Measurements from ENCODE around the gene TSPAN5. TPM values are rescaled to one million over a fixed set of nuclear protein-coding genes. Genes with fewer than 3 reads are reported as not detected.
"Not testable (repeated sequence)": the region's sequence is repeated elsewhere in the genome, so short reads cannot be mapped to it uniquely, and the experiment has no call there.

The TSPAN5 gene
- total and polyA plus RNA-seq, 9 donors = 12.7 to 23.4 (median 14.7) TPM

DNA sequence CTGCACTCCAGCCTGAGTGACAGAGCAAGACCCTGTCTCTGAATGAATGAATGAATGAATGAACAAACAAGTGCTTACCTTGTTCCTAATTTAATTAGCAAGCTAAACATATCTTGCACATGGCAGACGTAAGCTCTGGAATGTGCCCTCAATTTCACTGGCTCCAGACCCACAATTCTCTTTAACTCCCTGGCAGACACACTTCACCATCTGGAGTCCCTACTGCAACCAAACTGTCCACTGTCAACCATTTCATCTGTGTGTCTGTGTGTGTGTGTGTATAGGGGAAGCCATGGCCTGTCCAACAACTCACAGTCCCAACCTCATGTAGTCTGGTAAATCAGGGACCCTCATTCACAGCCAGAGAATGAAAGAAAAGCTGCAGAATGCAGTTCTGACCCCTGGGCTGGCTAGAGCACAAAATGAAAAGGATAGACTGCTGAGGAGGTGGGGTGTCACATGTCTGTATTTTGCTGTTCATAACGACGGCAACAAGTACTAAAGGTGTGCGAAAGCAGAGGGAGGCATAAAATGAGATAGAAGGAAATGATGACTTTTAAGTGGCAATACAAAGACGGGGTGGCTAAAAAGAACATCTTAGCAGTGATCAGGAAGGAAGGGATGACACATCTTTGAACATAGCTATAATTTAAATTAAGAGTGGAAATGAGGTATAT lies 114.1 kb downstream of the TSPAN5 start:
- H3K36me3 ChIP-seq (ENCODE audit: control insufficient read depth, insufficient read depth, low read length) = no peaks in the 10 kb centered on the region
- no peak overlapping the region for H3K27ac ChIP-seq (ENCODE audit: low read length)
- WGBS (ENCODE audit: insufficient coverage) = 70% methylated on average over 3 of the region's 5 CpGs

GRCh38 chr4:98542011-98542410 lies 116.4 kb downstream of the TSPAN5 start:
- Histone ChIP-seq H3K9me3 (replicated peaks; ENCODE audit: control insufficient read depth, low read depth, low read length) (no peaks in the 10 kb centered on the region), H3K4me3 (ENCODE audit: low read length) (no peak overlapping the region), H3K36me3 (ENCODE audit: control insufficient read depth, insufficient read depth, low read length) (no peaks in the 10 kb centered on the region), H3K27ac (ENCODE audit: low read length) (no peak overlapping the region), H3K4me1 (ENCODE audit: control insufficient read depth, insufficient read depth, low read length) (peaks cover 9% of the 10 kb centered on the region), H3K27me3 (ENCODE audit: control insufficient read depth, insufficient read depth, low read length) (no peaks in the 10 kb centered on the region)
- DNase-seq = no peak
- WGBS (ENCODE audit: insufficient coverage) = no CpG with 5 or more reads among the region's 2 CpGs

More for the DNA sequence above, 114.1 kb downstream of the TSPAN5 start:
- H3K9me3 ChIP-seq (replicated peaks; ENCODE audit: control insufficient read depth, low read depth, low read length) = no peaks in the 10 kb centered on the region
- DNase-seq = no peak
- no peaks in the 10 kb centered on the region for H3K27me3 ChIP-seq (ENCODE audit: control insufficient read depth, insufficient read depth, low read length)
- no peak overlapping the region for H3K4me3 ChIP-seq (ENCODE audit: low read length)
- H3K4me1 ChIP-seq (ENCODE audit: control insufficient read depth, insufficient read depth, low read length) = peaks cover 12% of the 10 kb centered on the region

- no peak for DNase-seq
- no peak overlapping the region for H3K27ac ChIP-seq (ENCODE audit: low read length)
- no peaks in the 10 kb centered on the region for H3K36me3 ChIP-seq (ENCODE audit: control insufficient read depth, insufficient read depth, low read length)
- no peaks in the 10 kb centered on the region for H3K27me3 ChIP-seq (ENCODE audit: control insufficient read depth, insufficient read depth, low read length)
- no peak overlapping the region for H3K4me3 ChIP-seq (ENCODE audit: low read length)
- peaks cover 7% of the 10 kb centered on the region for H3K4me1 ChIP-seq (ENCODE audit: control insufficient read depth, insufficient read depth, low read length)
- no CpG with 5 or more reads among the region's 4 CpGs for WGBS (ENCODE audit: insufficient coverage)
- H3K9me3 ChIP-seq (replicated peaks; ENCODE audit: control insufficient read depth, low read depth, low read length) = no peaks in the 10 kb centered on the region
Observed at GRCh38 chr4:98540803-98541202, 117.6 kb downstream of the TSPAN5 start.

- H3K36me3 ChIP-seq (ENCODE audit: control insufficient read depth, insufficient read depth, low read length) = no peaks in the 10 kb centered on the region
- H3K27ac ChIP-seq (ENCODE audit: low read length) = no peak overlapping the region
- H3K4me1 ChIP-seq (ENCODE audit: control insufficient read depth, insufficient read depth, low read length) = peaks cover 4% of the 10 kb centered on the region
- WGBS (ENCODE audit: insufficient coverage) = 92% methylated on average over 2 of the region's 5 CpGs
- no peak for DNase-seq
- no peaks in the 10 kb centered on the region for H3K9me3 ChIP-seq (replicated peaks; ENCODE audit: control insufficient read depth, low read depth, low read length)
- no peaks in the 10 kb centered on the region for H3K27me3 ChIP-seq (ENCODE audit: control insufficient read depth, insufficient read depth, low read length)
- H3K4me3 ChIP-seq (ENCODE audit: low read length) = no peak overlapping the region
Observed at GRCh38 chr4:98539741-98540140, 118.7 kb downstream of the TSPAN5 start.

GRCh38 chr4:98539299-98539698 lies 119.1 kb downstream of the TSPAN5 start:
- no peaks in the 10 kb centered on the region for H3K36me3 ChIP-seq (ENCODE audit: control insufficient read depth, insufficient read depth, low read length)
- H3K4me1 ChIP-seq (ENCODE audit: control insufficient read depth, insufficient read depth, low read length) = peaks cover 2% of the 10 kb centered on the region
- DNase-seq = no peak
- H3K4me3 ChIP-seq (ENCODE audit: low read length) = no peak overlapping the region
- no peaks in the 10 kb centered on the region for H3K27me3 ChIP-seq (ENCODE audit: control insufficient read depth, insufficient read depth, low read length)
- no CpG with 5 or more reads among the region's 1 CpG for WGBS (ENCODE audit: insufficient coverage)
- H3K27ac ChIP-seq (ENCODE audit: low read length) = no peak overlapping the region
- H3K9me3 ChIP-seq (replicated peaks; ENCODE audit: control insufficient read depth, low read depth, low read length) = no peaks in the 10 kb centered on the region

DNA sequence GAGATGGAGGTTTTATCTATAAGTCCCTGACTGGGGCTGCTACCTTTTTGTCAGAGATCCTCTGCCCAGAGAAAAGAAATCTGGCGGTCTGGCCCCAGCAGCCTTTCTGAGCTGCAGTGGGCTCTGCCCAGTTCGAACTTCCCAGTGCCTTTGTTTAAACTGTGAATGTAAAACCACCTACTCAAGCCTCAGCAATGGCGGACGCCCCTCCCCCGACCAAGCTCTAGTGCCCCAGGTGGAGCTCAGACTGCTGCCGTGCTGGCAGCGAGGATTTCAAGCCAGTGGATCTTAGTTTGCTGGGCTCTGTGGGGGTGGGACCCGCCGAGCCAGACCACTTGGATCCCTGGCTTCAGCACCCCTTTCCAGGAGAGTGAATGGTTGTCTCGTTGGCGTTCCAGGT lies 121.8 kb downstream of the TSPAN5 start:
- DNase-seq = no peak
- no peak overlapping the region for H3K27ac ChIP-seq (ENCODE audit: low read length)

DNA sequence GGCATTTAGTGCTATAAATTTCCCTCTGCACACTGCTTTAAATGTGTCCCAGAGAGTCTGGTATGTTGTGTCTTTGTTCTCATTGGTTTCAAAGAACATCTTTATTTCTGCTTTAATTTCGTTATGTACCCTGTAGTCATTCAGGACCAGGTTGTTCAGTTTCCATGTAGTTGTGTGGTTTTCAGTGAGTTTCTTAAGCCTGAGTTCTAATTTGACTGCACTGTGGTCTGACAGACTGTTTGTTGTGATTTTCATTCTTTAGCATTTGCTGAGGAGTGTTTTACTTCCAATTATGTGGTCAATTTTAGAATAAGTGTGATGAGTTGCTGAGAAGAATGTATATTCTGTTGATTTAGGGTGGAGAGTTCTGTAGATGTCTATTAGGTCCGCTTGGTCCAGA lies 124.3 kb downstream of the TSPAN5 start:
- not testable (repeated sequence) for H3K27me3 ChIP-seq (ENCODE audit: control insufficient read depth, insufficient read depth, low read length); H3K9me3 ChIP-seq (replicated peaks; ENCODE audit: control insufficient read depth, low read depth, low read length); H3K4me1 ChIP-seq (ENCODE audit: control insufficient read depth, insufficient read depth, low read length); H3K4me3 ChIP-seq (ENCODE audit: low read length); DNase-seq; H3K36me3 ChIP-seq (ENCODE audit: control insufficient read depth, insufficient read depth, low read length); H3K27ac ChIP-seq (ENCODE audit: low read length)
- 100% methylated on average over 1 of the region's 2 CpGs for WGBS (ENCODE audit: insufficient coverage)

More for the DNA sequence above, 121.8 kb downstream of the TSPAN5 start:
- Histone ChIP-seq H3K27me3 (ENCODE audit: control insufficient read depth, insufficient read depth, low read length) (no peaks in the 10 kb centered on the region), H3K4me1 (ENCODE audit: control insufficient read depth, insufficient read depth, low read length) (no peaks in the 10 kb centered on the region), H3K4me3 (ENCODE audit: low read length) (no peak overlapping the region), H3K36me3 (ENCODE audit: control insufficient read depth, insufficient read depth, low read length) (no peaks in the 10 kb centered on the region), H3K9me3 (replicated peaks; ENCODE audit: control insufficient read depth, low read depth, low read length) (no peaks in the 10 kb centered on the region)
- 91% methylated on average over 5 of the region's 11 CpGs for WGBS (ENCODE audit: insufficient coverage)

- no peak for DNase-seq
Observed at GRCh38 chr4:98530572-98530971, 127.8 kb downstream of the TSPAN5 start.

GRCh38 chr4:98529970-98530569 lies 128.3 kb downstream of the TSPAN5 start:
- no peak for DNase-seq
- H3K4me3 ChIP-seq (ENCODE audit: low read length) = no peak overlapping the region
- no peak overlapping the region for H3K27ac ChIP-seq (ENCODE audit: low read length)
- H3K4me1 ChIP-seq (ENCODE audit: control insufficient read depth, insufficient read depth, low read length) = no peaks in the 10 kb centered on the region
- no CpG with 5 or more reads among the region's 2 CpGs for WGBS (ENCODE audit: insufficient coverage)
- H3K9me3 ChIP-seq (replicated peaks; ENCODE audit: control insufficient read depth, low read depth, low read length) = no peaks in the 10 kb centered on the region
- no peaks in the 10 kb centered on the region for H3K27me3 ChIP-seq (ENCODE audit: control insufficient read depth, insufficient read depth, low read length)
- H3K36me3 ChIP-seq (ENCODE audit: control insufficient read depth, insufficient read depth, low read length) = no peaks in the 10 kb centered on the region

More at GRCh38 chr4:98530572-98530971, 127.8 kb downstream of the TSPAN5 start:
- Histone ChIP-seq H3K36me3 (ENCODE audit: control insufficient read depth, insufficient read depth, low read length) (no peaks in the 10 kb centered on the region), H3K27me3 (ENCODE audit: control insufficient read depth, insufficient read depth, low read length) (no peaks in the 10 kb centered on the region), H3K4me3 (ENCODE audit: low read length) (no peak overlapping the region), H3K27ac (ENCODE audit: low read length) (no peak overlapping the region), H3K9me3 (replicated peaks; ENCODE audit: control insufficient read depth, low read depth, low read length) (no peaks in the 10 kb centered on the region), H3K4me1 (ENCODE audit: control insufficient read depth, insufficient read depth, low read length) (no peaks in the 10 kb centered on the region)
- 97% methylated on average over 3 of the region's 3 CpGs for WGBS (ENCODE audit: insufficient coverage)

DNA sequence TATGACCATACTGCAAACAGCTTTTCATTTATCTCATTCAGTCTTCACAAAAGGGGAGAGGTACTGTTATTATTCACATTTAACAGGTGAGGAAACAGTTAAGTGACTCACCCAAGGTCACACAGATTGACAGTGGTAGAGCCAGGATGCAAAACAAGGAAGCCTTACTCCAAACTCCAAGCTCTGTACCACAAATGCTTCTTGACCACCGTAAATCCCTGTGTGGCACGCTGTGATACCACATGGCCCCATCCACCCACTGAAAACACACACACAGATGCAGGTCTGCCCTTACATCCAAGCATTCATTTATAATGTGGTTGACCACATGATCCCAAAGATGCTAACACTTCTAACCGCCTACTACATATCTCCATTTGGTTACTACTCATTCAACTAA lies 129.5 kb downstream of the TSPAN5 start:
- Histone ChIP-seq H3K27me3 (ENCODE audit: control insufficient read depth, insufficient read depth, low read length) (no peaks in the 10 kb centered on the region), H3K4me3 (ENCODE audit: low read length) (no peak overlapping the region), H3K4me1 (ENCODE audit: control insufficient read depth, insufficient read depth, low read length) (peaks cover 2% of the 10 kb centered on the region), H3K9me3 (replicated peaks; ENCODE audit: control insufficient read depth, low read depth, low read length) (no peaks in the 10 kb centered on the region), H3K27ac (ENCODE audit: low read length) (no peak overlapping the region), H3K36me3 (ENCODE audit: control insufficient read depth, insufficient read depth, low read length) (no peaks in the 10 kb centered on the region)
- DNase-seq = no peak
- WGBS (ENCODE audit: insufficient coverage) = 91% methylated on average over 2 of the region's 3 CpGs
